Endothelial cell (in vitro differentiated cells): ENCODE results near the gene PNLDC1. TPM values are rescaled to one million over a fixed set of nuclear protein-coding genes. Genes with fewer than 3 reads are reported as not detected.
A peak's percentile ranks its signal among the peaks of the same experiment; 100 is the strongest.
"Not testable (repeated sequence)": the region's sequence is repeated elsewhere in the genome, so short reads cannot be mapped to it uniquely, and the experiment has no call there.

Experiments
- DNase-seq: peaks from one replicate; pipeline ENCODE4 v3.0.0; 2021; ENCODE audit warnings: low spot score
- H3K27ac Mint-ChIP-seq: one replicate; pipeline ENCODE4 v1.8.0; 2021; ENCODE audit warnings: mixed read lengths, inconsistent platforms; ENCODE audit not compliant: unreplicated experiment
- H3K27me3 Mint-ChIP-seq: one replicate; pipeline ENCODE4 v1.8.0; 2021; ENCODE audit warnings: mild to moderate bottlenecking, moderate library complexity, mixed read lengths, inconsistent platforms; ENCODE audit not compliant: unreplicated experiment
- H3K36me3 Mint-ChIP-seq: one replicate; pipeline ENCODE4 v1.8.0; 2021; ENCODE audit warnings: mild to moderate bottlenecking, low read depth, mixed read lengths, inconsistent platforms; ENCODE audit not compliant: unreplicated experiment
- H3K4me1 Mint-ChIP-seq: one replicate; pipeline ENCODE4 v1.8.0; 2021; ENCODE audit warnings: mild to moderate bottlenecking, mixed read lengths, inconsistent platforms; ENCODE audit not compliant: unreplicated experiment
- H3K4me3 Mint-ChIP-seq: one replicate; pipeline ENCODE4 v1.8.0; 2021; ENCODE audit warnings: mild to moderate bottlenecking, mixed read lengths, inconsistent platforms; ENCODE audit not compliant: unreplicated experiment
- H3K9me3 Mint-ChIP-seq: one replicate; pipeline ENCODE4 v1.8.0; 2021; ENCODE audit warnings: mixed read lengths, inconsistent platforms; ENCODE audit not compliant: unreplicated experiment
- total RNA-seq: library from RNA; stranded (reverse); fragmentation: NEBNext Ultra II Directional; extraction: Animal tissue kit (Norgen Biotek cat#: 25700); gene quantifications from one replicate; pipeline ENCODE4 v1.2.1, GENCODE V29; 2021; ENCODE audit not compliant: unreplicated experiment
- TF ChIP-seq, protein P1 (sequence below): fragments of 200-600 bp; sonication (generic); IDR thresholded peaks from one replicate; pipeline ENCODE4 v1.5.0; 2021; ENCODE audit warnings: antibody characterized with exemption; ENCODE audit not compliant: unreplicated experiment

Gene PNLDC1
- total RNA-seq, 1 donor from 2014 or later, result not detected

DNA sequence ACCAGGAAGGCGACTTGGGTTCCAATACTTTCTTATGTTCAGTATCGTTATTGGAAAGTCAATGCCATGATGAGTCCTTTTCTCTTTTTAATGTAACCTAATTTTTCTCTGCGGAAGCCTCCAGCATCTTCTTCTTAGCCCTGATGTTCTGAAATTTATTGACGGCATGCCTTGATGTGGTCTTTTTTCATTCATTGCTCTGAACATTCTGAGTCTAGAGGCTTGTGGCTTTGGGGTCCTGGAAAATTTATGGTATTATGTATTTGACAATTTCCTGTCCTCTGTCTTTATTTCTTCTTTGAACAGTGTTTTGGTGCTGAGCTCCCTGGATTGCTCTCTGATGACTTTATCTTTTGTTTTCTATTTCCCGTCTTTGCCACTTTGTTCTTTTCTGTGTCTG is 62.0 kb downstream of the PNLDC1 start:
- Mint-ChIP-seq H3K9me3 (no peaks in the 10 kb centered on the region), H3K4me1 (no peaks in the 10 kb centered on the region), H3K27ac (no peak overlapping the region), H3K27me3 (peaks cover 4% of the 10 kb centered on the region), H3K4me3 (no peak overlapping the region), H3K36me3 (no peaks in the 10 kb centered on the region)
- TF ChIP-seq, protein P1, sequence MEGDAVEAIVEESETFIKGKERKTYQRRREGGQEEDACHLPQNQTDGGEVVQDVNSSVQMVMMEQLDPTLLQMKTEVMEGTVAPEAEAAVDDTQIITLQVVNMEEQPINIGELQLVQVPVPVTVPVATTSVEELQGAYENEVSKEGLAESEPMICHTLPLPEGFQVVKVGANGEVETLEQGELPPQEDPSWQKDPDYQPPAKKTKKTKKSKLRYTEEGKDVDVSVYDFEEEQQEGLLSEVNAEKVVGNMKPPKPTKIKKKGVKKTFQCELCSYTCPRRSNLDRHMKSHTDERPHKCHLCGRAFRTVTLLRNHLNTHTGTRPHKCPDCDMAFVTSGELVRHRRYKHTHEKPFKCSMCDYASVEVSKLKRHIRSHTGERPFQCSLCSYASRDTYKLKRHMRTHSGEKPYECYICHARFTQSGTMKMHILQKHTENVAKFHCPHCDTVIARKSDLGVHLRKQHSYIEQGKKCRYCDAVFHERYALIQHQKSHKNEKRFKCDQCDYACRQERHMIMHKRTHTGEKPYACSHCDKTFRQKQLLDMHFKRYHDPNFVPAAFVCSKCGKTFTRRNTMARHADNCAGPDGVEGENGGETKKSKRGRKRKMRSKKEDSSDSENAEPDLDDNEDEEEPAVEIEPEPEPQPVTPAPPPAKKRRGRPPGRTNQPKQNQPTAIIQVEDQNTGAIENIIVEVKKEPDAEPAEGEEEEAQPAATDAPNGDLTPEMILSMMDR, result no peak
- no peak for DNase-seq

DNA sequence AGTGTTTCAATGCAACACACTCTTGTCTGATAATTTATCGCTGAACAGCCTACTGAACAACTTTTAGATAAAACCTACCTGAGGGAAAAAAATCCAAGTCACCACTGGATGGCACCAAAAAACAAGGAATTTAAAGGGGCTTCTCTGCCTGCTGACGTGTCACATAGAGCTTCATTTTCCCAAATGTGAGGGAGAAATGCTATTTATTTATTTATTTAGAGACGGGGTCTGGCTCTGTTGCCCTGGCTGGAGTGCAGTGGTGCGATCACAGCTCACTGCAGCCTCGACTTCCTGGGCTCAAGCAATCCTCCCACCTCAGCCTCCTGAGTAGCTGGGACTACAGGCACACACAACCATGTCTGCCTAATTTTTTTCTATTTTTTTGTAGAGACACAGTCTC is 63.3 kb downstream of the PNLDC1 start:
- H3K36me3 Mint-ChIP-seq, H3K4me1 Mint-ChIP-seq, H3K27me3 Mint-ChIP-seq, H3K27ac Mint-ChIP-seq, H3K4me3 Mint-ChIP-seq, H3K9me3 Mint-ChIP-seq: not testable (repeated sequence)
- DNase-seq, result peak; percentile 55

- Mint-ChIP-seq H3K36me3 (no peaks in the 10 kb centered on the region), H3K9me3 (no peaks in the 10 kb centered on the region), H3K4me1 (no peaks in the 10 kb centered on the region), H3K27me3 (peaks cover 7% of the 10 kb centered on the region), H3K27ac (no peak overlapping the region), H3K4me3 (no peak overlapping the region)
- TF ChIP-seq, protein P1, result no peak
- no peak for DNase-seq
Measured at GRCh38 chr6:159865226-159865920, 65.3 kb downstream of the PNLDC1 start.

- Mint-ChIP-seq H3K27me3 (peaks cover 7% of the 10 kb centered on the region), H3K36me3 (no peaks in the 10 kb centered on the region), H3K4me1 (no peaks in the 10 kb centered on the region), H3K27ac (no peak overlapping the region), H3K4me3 (peak overlapping the region; percentile 31), H3K9me3 (no peaks in the 10 kb centered on the region)
- TF ChIP-seq, protein P1, result no peak
- no peak for DNase-seq
Measured at GRCh38 chr6:159866286-159867247, 66.5 kb downstream of the PNLDC1 start.

Other genes with a start within 250 kb of the PNLDC1 start
- 41.3 TPM for gene SOD2, start 107.0 kb upstream of the PNLDC1 start, total RNA-seq
- gene WTAP, start 72.8 kb upstream of the PNLDC1 start, total RNA-seq, result 95.4 TPM
- gene ACAT2, start 38.2 kb upstream of the PNLDC1 start, total RNA-seq, result 119 TPM
- gene TCP1, start 10.7 kb upstream of the PNLDC1 start, total RNA-seq, result 213 TPM
- 31.0 TPM for gene MRPL18, start 9.8 kb upstream of the PNLDC1 start, total RNA-seq
- not detected for gene MAS1, start 90.7 kb downstream of the PNLDC1 start, total RNA-seq
- gene IGF2R, start 168.8 kb downstream of the PNLDC1 start, total RNA-seq, result 108 TPM